Kasumi-1 (cell line): ENCODE measurements around the gene TMEM238.
A peak's percentile ranks its signal among the peaks of the same experiment; 100 is the strongest.
"Not testable (repeated sequence)": the region's sequence is repeated elsewhere in the genome, so short reads cannot be mapped to it uniquely, and the experiment has no call there.

Experiments
- DNase-seq, 2 experiments: peaks; one replicate each; lab custom pipeline; 2025; lab: John Stamatoyannopoulos, UW

The TMEM238 gene, protein sequence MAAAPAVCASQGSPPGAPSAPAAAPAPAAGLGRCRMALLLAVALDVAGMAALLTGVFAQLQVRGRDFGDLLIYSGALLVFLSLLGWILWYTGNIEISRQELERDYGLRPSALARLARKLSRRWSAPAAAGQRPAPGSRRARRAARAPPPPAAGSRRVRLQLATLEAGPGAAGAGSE

DNA sequence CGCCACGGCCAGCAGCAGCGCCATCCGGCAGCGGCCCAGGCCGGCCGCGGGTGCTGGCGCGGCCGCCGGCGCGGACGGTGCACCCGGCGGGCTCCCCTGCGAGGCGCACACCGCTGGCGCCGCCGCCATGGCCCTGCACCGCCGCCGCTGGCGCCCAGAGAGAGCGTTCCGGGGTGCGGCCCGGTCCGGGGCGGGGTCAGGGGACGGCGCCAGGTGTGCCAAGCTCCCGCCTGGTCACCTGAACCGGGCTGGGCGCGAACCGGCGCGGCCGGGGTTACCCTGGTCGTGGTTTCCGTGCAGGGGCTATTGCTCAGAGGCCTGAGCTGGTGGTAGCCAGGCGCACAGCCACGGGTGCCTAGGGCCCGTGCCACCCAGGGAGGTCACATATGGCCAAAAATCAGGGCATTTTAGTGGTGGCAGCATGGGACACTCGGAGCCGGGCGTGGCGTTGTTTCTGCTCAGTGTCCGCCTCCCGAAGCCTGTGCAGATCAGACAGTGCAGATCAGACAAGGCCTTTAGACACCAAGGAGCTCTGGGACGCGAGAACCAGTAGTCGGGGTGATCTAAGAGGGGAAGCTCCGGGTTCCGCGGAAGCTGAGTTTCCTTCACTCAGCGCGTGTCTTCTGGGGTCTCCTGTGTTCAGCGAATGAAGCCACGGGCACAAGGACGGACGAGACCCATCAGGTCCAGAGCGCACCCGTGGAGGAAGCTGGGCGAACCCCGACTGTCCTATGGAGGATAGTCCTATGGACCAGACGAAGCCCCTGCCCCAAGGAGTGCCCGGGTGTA is at the start of gene TMEM238:
TMEM238 (minus strand) TSS at position 162 of the 789 bp plus-strand sequence; CDS start at position 129, 33 bp downstream.
- DNase-seq = peak; percentile 23 to 54

DNA sequence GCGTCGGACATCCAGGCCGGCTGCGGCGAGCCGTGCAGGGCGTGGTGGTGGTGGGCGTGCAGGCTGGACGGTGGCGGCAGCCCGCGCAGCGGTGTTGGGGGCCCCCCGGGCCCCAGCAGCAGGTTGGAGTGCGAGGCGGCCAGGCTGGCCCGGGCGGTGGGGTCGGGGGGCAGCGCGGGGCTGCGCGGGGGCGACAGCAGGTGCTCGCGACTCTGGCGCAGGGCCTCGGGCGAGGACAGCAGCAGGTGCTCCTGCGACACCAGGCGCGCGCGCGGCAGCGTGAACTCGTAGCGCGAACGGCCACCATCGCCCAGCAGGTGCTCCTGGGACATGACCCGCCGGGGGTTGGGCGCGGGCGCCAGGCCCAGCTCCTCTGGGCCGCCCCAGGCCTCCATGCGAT is 49.2 kb upstream of the TMEM238 start:
- no peak for DNase-seq

DNA sequence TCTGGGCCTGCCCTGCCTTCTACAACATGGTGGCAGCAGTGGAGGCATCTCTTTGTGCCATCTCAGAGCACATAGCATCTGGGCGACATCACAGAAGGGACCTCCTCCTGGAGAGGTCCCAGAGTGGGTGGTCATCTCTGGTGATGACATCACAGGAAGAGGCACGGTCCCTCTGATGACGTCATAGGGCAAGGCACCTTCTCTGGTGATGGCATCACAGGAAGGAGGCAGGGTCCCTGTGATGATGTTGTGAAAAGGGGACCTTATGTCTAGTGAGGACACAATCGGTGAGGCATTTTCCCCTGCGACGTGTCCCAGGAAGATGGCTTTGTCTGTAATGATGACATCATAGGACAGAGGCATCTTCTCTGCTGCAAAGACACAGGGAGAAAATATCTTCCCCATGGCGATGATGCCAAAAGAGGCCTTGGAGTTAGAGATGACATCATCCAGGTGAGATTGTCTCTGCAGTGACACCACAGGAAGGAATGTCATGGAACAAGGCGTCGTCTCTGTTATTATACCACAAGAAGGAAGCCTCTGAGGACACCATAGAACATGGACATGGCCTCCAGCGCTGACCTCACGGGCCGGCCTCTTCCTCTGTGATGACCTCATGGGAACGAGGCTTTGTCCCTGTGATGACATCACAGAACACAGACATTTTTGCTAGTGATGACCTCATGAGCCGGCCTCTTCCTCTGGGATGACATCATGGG is 48.3 kb upstream of the TMEM238 start:
- DNase-seq = no peak

DNA sequence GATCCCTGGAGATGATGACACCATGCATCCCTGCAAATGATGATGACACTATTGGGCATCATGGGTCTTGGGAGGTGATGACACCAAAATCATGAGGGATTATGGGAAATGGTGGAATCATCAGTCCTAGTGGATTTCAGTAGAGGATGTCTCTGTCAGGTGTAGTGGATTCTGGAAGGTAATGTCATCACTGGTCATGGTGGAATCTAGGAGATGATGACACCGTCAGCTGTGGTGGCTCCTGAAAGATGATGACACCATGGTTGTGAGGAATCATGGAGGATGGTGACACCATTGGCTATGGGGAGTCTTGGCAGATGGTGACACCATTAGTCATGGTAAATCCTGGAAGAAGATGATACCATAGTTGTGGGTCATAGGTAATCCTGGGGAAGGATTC is 47.1 kb upstream of the TMEM238 start:
- no peak for DNase-seq

DNA sequence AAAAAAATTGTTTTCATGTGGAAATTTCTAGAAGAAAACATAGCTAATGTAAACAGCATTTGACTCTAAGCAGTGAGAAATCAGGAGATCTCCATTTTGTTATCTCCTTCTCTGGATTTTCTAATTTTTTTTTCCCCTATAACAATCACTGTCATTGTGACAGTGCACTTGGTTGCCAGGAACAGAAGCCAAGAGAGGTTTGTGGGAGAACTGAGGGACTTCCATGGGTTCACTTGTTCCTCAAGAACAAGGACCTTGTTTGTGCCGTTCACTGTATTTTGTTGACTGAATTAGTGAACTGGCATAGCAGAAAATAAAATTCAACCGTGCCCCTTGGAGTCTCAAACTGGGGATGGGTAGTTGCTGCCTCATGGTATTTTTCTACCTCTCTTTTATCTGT is 42.0 kb upstream of the TMEM238 start:
- no peak for DNase-seq

DNA sequence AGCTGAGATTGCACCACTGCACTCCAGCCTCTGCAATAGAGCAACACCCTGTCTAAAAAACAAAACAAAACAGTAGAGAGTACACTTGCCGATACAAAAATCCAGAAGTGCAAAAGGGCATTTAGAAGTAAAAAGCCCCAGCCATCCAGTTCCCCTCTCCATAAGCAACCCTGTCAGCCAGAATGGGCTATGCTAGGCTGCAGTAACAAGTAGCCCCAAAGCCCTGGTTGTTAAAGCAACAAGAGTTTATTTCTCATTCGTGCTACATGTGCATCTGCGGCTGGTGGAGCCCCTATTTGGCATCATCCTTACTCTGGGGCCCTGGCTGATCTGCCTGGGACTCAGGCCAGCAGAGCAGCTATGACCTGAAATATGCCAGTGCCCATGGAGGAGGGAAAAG is 40.4 kb upstream of the TMEM238 start:
- no peak for DNase-seq

DNA sequence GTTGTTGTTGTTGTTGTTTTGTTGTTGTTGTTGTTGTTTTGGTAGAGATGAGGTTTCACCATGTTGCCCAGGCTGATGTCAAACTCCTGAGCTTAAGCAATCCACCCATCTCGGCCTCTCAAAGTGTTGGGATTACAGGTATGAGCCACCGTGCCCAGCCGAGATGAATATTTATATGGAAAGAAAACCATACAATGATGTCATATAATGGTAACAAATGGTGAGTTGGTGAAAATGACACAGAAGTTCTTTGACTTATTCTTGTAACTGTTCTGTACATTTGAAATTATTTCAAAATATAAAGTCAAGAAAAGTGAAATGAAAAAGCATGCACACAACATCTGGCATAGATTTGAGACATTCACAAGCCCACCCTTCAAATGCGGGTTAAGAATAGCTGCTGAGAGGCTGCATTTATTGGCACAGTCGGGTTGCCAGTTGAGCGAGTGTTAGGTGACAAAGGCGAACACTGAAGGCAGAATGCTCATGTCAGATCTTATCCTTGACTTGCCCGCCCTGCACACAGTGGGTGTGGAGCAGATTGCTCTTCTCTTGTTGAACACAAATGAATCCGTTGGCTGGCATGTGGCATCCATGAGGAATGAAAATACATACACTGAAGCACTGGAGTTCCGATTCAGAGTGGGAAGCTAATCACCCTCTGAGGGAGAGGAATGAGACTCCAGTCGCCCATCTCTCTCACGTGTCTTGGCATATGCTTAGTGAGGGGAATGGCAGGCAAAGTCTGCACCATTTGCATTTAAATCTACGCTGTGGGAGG is 39.3 kb upstream of the TMEM238 start:
- DNase-seq = no peak

DNA sequence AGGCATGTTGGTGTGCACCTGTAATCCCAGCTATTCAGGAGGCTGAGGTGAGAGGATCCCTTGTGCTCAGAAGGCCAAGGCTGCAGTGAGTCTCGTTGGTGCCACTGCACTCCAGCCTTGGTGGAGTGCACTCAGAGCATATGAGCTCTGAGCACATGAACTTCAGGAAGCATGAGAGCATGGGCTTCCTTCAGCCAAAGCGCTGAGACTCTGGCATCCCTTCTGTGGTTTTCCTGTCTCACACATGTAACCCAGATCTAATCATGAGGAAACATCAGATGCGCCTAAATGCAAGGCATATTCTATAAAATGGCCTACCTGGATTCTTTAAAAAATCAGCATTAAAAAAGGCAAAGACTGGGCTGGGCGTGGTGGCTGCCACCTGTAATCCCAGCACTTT is 37.2 kb upstream of the TMEM238 start:
- peak; percentile 83 to 90 for DNase-seq

DNA sequence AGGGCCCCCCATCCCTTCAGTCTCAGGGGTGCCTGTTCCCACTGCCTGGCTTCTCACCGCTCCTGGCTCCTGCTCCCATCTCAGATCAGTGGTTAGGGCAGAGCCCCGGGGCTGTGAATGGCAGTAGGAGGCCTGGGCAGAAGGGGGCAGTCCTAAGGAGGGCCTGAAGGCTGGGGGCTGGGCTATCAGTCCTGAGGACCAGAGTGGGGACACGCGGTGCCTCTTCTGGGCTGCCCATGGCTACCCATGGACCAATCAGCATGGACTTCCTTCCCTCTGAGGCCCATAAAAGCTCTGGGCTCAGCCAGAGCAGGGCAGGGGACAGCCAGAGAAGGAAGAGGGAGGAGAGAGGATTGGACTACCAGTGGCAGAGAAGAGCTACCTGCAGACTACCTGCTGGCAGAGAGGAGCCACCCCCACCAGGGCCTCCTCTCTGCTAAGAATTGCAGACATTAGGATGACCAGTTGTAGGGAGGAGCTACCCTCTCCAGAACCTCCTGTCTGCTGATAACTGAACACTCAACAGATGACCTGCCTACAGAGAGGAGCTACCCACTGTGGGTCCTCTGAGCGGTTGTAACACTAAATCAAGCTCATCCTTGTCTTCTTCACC is 35.6 kb upstream of the TMEM238 start:
- DNase-seq = no peak

DNA sequence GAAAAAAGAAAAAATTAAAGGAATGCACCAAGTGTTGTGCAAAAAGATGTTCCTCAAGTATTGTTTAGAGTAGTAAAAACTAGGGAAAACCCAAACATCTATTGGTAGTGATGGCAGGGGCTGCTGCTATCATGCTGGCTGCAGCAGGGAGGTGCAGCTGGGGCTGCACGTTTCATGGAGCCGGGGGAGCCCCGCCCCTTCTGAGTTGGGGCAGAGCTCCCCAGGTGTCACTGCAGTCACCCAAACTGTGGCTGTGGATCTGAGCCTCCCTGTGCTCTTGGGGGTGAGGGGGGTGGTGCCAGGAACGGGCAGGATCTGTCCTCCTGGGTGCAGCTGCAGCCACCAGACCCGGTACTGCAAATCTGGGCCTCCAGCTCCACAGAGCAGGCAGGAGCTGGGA is 35.0 kb upstream of the TMEM238 start:
- no peak for DNase-seq

DNA sequence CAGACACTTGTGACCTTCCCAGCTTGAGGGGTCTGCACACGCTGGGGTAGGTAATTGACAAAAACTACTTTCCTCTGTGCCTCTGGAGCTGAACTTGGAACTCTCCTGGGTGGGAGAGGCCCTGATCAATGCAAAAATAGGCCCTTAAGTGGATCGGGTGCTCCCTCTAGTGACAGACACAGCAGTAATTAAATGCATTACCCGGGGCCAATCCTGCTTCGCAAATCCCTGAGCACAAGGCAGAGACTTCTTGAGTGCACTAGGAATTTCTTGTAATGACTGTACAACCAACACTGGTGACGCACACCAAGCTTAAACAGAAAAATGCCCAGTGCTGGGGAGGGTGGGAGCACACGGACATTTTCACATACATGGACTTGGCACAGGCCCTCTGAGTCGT is 34.1 kb upstream of the TMEM238 start:
- DNase-seq = peak; percentile 82 to 86

DNA sequence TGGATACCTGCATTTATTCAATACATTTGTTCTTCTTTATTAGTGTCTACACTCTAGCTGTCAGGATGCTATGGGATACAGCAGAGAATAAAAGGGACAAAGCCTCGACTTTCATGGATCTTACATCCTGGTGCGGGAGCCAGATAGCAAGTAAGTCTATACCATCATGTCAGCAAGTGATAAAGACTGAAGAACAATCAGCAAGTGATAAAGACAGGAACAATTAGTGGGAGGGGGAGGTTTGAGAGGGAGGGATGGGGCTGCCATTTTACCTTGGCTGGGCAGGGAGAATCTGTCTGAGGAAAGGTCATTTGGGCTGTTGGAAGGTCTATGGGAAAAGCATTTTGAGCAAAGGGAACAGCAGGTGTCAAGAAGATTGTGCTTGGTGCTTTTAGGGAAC is 26.1 kb upstream of the TMEM238 start:
- DNase-seq = no peak

DNA sequence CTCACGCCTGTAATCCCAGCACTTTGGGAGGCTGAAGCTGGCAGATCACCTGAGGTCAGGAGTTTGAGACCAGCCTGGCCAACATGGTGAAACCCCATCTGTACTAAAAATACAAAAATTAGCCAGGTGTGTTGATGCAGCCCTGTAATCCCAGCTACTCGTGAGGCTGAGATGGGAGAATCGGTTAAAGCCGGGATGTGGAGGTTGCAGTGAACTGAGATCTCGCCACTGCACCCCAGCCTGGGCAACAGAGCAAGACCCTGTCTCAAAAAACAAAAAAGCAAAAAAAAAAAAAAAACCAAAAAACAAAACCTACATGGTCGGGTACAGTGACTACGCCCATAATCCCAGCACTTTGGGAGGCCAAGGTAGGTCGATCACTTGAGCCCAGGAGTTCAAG is 25.1 kb upstream of the TMEM238 start:
- not testable (repeated sequence) for DNase-seq

DNA sequence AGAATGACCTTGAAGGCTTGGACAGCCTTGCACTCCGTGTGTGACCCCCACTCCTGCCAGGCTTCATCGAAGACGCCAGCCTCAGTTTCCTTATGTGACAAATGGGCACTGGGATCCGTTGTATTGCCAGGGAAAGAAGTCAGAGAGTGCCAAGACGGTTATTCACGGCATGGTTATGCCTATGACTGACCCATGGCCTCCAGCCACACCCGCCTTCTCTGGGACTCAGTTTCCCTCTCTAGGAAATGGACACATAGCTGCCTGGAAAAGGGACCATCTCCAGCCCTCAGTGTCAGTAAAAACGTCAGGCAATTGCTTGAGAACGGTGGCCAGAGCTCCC is 24.4 kb upstream of the TMEM238 start:
- DNase-seq = no peak

DNA sequence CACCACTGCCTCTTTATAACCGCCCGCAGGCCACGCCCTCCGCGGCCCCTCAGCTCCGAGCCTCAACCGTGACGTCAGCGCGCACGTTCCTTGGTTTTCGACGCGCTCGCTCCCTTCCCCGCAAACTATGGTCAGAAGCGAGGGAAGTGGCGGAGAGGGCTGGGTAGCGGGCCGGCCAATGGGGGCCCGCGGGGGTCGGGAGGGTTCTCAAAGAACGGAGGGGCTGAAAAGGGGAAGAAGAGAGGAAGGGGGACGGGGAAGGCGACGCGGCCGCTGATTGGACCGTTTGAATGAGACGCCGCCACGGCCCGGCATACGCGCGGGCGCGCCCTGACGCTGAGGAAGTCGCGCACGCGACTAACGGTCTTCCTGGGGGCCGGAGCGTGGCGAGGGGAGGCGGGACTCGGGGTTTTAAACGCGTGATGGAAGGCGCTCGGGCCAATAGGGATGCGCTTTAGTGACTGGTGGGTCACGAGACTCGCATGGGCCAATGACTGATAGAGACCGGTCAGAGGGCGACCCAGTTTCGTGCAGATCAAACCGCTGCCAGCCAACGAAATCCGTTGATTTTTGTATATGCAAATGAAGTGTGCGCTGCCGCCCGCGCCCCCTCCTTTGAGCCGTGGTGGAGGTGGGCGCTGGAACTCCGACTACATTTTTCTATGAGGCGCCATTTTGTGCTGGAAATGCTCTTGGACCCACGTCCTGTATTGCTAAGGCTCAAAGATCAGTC is 23.9 kb upstream of the TMEM238 start:
- peak; percentile 99 for DNase-seq

DNA sequence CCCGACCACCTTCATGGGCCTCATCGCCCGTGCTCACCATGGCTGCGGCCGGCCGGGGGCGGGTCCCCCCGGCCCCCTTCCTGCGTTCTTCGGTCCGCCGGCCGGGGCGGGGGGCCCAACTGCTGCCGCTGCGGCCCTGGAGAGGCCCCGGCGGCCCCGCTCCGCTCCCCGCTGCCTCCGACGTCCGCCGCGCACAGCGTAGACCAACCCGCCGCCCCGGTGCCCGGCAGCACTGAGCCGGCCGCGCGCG is 23.4 kb upstream of the TMEM238 start, which contains the start of gene UBE2S:
UBE2S (minus strand) TSS at position 239 of the 250 bp plus-strand sequence; CDS start at position 40, 199 bp downstream.
- not testable (repeated sequence) for DNase-seq

DNA sequence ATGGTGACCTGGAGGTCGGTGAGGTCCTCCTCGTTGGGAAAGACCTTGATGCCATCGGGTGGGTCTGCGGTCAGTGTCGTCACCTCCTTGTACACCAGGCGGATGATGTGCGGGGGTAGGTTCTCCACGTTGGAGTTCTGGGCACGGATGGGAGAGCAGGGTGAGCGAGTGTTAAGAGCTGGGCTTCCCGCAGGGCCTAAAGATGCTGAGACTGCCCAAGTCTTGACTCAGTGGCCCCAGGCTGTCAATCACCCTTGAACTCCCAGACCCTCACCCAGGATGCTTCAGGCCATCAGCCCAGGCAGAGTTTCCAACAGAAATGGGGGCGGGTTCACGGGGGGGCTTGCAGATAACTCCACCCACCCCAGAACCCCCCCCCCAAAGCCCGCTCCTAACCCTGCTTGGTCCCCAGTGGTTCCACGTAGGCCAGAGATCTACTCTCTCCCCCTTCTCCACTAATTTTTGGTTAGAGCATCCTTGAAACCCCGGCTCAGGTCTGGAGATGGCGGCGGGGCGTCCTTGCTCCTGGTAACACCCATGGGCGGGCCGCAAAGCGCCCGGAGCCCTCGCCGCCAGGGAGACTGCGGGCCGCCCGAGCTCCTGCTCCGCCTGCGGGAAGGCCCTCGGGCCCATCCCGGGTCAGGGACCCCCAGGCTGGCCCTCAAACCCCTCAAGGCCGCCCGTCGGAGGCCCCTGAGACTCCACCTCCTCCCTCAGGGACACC is 22.9 kb upstream of the TMEM238 start:
- DNase-seq = no peak

DNA sequence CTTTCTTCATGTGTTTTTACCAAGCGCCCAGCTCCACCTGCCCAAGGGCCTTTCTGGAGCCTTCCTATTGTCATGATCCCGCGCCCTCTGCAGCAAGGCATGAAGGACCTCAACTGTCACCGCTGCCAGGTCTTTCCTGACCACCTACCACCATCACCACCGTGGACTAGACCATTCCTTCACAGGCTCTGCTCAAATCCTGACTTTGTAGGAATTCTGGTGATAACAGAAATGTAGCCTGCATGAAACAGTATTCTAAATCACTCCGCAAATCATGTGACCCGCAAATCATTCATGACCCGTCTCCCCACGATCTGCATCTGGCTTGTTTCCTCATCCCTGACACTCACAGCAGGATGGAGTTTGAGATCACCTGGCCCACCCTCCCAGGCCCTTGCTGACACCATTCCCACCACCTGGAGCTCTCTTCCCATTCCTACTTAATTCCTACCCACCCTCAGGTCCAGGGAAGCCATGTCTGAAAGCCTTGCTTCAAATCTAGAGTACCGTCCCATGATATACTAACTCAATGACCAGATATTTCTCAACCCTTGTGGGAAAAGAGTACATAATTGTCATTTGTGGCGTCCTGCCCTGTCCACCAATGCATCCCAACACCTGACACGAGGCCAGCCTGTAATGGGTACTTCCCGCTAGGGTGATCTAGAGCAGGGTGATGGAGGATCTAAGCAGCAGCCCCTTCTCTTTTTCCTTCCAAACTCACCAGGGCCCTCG is 22.2 kb upstream of the TMEM238 start:
- no peak for DNase-seq

DNA sequence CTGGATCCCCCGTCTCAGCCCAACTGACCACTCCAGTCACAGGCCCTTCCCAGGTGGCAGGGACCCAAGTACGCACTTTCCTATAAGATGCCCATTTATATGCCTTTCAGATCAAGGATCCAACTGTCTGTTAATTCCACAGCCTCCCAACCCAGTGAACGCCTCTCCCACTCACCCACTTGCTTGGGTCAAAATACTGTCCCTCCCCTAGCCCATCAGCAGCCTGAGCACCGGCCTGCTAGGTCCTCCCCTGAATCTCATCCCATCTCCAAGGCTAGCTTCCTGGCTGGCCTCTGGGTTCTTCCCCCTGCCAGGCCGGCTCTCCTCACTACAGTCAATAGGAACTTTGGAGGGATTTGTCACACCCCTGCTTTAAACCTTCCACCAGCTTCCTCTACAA is 21.5 kb upstream of the TMEM238 start:
- no peak for DNase-seq

DNA sequence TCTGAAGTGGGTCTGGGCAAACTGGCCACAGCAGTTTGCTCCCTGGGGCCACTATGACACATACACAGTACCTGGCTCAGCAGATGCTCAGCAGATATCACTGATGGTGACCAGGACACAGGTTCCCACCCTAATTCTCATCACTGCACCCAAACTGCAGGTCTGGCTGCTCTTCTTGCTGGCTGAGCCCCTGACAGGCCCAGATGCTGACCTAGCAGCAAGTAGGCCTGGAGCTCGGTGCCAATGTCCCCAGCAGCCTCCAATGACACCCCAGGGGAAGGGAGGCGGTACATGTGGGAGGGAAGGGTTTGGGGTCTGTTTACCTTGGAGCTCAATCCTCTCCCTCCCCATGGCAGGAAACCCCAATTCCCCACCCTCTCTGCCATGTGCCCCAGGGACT is 18.4 kb upstream of the TMEM238 start:
- no peak for DNase-seq
